Dendritic cell treated with granulocyte-macrophage colony-stimulating factor and Interleukin-4, amounts not matched to agents 40 ng/mL and 50 ng/mL, for 4 days (primary cell): ENCODE measurements around the gene SIGLEC10.

ENCODE experiments used
- H3K27ac Mint-ChIP-seq: one replicate; pipeline ENCODE4 v1.8.0; 2022; ENCODE audit warnings: mild to moderate bottlenecking, mixed read lengths
- H3K27me3 Mint-ChIP-seq: one replicate; pipeline ENCODE4 v1.8.0; 2022; ENCODE audit warnings: mild to moderate bottlenecking, mixed read lengths
- H3K36me3 Mint-ChIP-seq: one replicate; pipeline ENCODE4 v1.8.0; 2022; ENCODE audit warnings: low read depth, mixed read lengths
- H3K4me1 Mint-ChIP-seq: one replicate; pipeline ENCODE4 v1.8.0; 2022; ENCODE audit warnings: low read depth, mixed read lengths
- H3K4me3 Mint-ChIP-seq: one replicate; pipeline ENCODE4 v1.8.0; 2022; ENCODE audit warnings: mild to moderate bottlenecking, moderate library complexity, mixed read lengths
- H3K9me3 Mint-ChIP-seq: one replicate; pipeline ENCODE4 v1.8.0; 2022; ENCODE audit warnings: mixed read lengths
- intact Hi-C: fragments of 100-400 bp; cut with micrococcal nuclease; formaldehyde crosslinking; loops from one replicate; pipeline ENCODE4 v1.15.0; 2022

SIGLEC10 gene

GRCh38 chr19:51372021-51372648, 45.3 kb downstream of the SIGLEC10 start:
- H3K27me3 Mint-ChIP-seq: no peaks in the 10 kb centered on the region
- no peaks in the 10 kb centered on the region for H3K9me3 Mint-ChIP-seq
- no peak overlapping the region for H3K27ac Mint-ChIP-seq
- peaks cover 7% of the 10 kb centered on the region for H3K36me3 Mint-ChIP-seq
- intact Hi-C loops: no loop called here
- no peak overlapping the region for H3K4me3 Mint-ChIP-seq
- peaks cover 49% of the 10 kb centered on the region for H3K4me1 Mint-ChIP-seq

- H3K27ac Mint-ChIP-seq: no peak overlapping the region
- intact Hi-C loops: no loop called here
- H3K4me1 Mint-ChIP-seq: peaks cover 57% of the 10 kb centered on the region
- H3K36me3 Mint-ChIP-seq: peaks cover 7% of the 10 kb centered on the region
- no peak overlapping the region for H3K4me3 Mint-ChIP-seq
- H3K27me3 Mint-ChIP-seq: no peaks in the 10 kb centered on the region
- H3K9me3 Mint-ChIP-seq: no peaks in the 10 kb centered on the region
Measured at GRCh38 chr19:51371186-51371690, 46.2 kb downstream of the SIGLEC10 start.

GRCh38 chr19:51370230-51370629, 47.2 kb downstream of the SIGLEC10 start:
- H3K4me3 Mint-ChIP-seq: no peak overlapping the region
- H3K9me3 Mint-ChIP-seq: no peaks in the 10 kb centered on the region
- peaks cover 13% of the 10 kb centered on the region for H3K36me3 Mint-ChIP-seq
- intact Hi-C loops: no loop called here
- no peak overlapping the region for H3K27ac Mint-ChIP-seq
- H3K27me3 Mint-ChIP-seq: no peaks in the 10 kb centered on the region
- H3K4me1 Mint-ChIP-seq: peaks cover 59% of the 10 kb centered on the region

- Mint-ChIP-seq H3K36me3 (peaks cover 13% of the 10 kb centered on the region), H3K4me1 (peaks cover 65% of the 10 kb centered on the region)
- intact Hi-C loops: no loop called here
Measured at GRCh38 chr19:51368366-51369282, 48.8 kb downstream of the SIGLEC10 start, which contains the start of gene CLDND2. TSS of gene CLDND2 (minus strand) at chr19:51369003. CDS start at chr19:51368577, 426 bp downstream.

GRCh38 chr19:51367565-51368365, 49.7 kb downstream of the SIGLEC10 start:
- intact Hi-C loops: loop anchor here (1.0 kb wide), 2 partner anchors 27 to 28 kb away; no protein-coding TSS in a partner anchor
- peak overlapping the region; percentile 77 for H3K4me3 Mint-ChIP-seq
- H3K9me3 Mint-ChIP-seq: no peaks in the 10 kb centered on the region
- peaks cover 68% of the 10 kb centered on the region for H3K4me1 Mint-ChIP-seq
- peak overlapping the region; percentile 85 for H3K27ac Mint-ChIP-seq
- H3K36me3 Mint-ChIP-seq: peaks cover 13% of the 10 kb centered on the region
- no peaks in the 10 kb centered on the region for H3K27me3 Mint-ChIP-seq

More at GRCh38 chr19:51368366-51369282, 48.8 kb downstream of the SIGLEC10 start, which contains the start of gene CLDND2:
- Mint-ChIP-seq H3K27ac (peak within 1 kb of the TSS; percentile 85), H3K9me3 (no peaks in the 10 kb centered on the region), H3K4me3 (peak within 1 kb of the TSS; percentile 77), H3K27me3 (no peaks in the 10 kb centered on the region)

GRCh38 chr19:51367255-51367564, 50.2 kb downstream of the SIGLEC10 start:
- Mint-ChIP-seq H3K9me3 (no peaks in the 10 kb centered on the region), H3K4me3 (peak overlapping the region; percentile 77), H3K27me3 (no peaks in the 10 kb centered on the region), H3K27ac (peak overlapping the region; percentile 85), H3K4me1 (peaks cover 67% of the 10 kb centered on the region), H3K36me3 (peaks cover 13% of the 10 kb centered on the region)
- intact Hi-C loops: loop anchor here (1.0 kb wide), 2 partner anchors 27 to 28 kb away; no protein-coding TSS in a partner anchor

- Mint-ChIP-seq H3K36me3 (peaks cover 13% of the 10 kb centered on the region), H3K4me1 (peaks cover 61% of the 10 kb centered on the region), H3K27me3 (no peaks in the 10 kb centered on the region), H3K9me3 (no peaks in the 10 kb centered on the region), H3K27ac (peak overlapping the region; percentile 85), H3K4me3 (peak overlapping the region; percentile 77)
- intact Hi-C loops: loop anchor here (1.0 kb wide), 2 partner anchors 27 to 28 kb away; no protein-coding TSS in a partner anchor
Measured at GRCh38 chr19:51366389-51367254, 50.8 kb downstream of the SIGLEC10 start.

- H3K9me3 Mint-ChIP-seq: no peaks in the 10 kb centered on the region
- peaks cover 13% of the 10 kb centered on the region for H3K36me3 Mint-ChIP-seq
- peak within 1 kb of the TSS; percentile 77 for H3K4me3 Mint-ChIP-seq
- H3K27ac Mint-ChIP-seq: peak within 1 kb of the TSS; percentile 85
- no peaks in the 10 kb centered on the region for H3K27me3 Mint-ChIP-seq
- H3K4me1 Mint-ChIP-seq: peaks cover 55% of the 10 kb centered on the region
- intact Hi-C loops: no loop called here
Measured at GRCh38 chr19:51365965-51366388, 51.5 kb downstream of the SIGLEC10 start, which contains the start of gene ETFB. TSS of gene ETFB (minus strand) at chr19:51366388. CDS start at chr19:51366326, 62 bp downstream.

- Mint-ChIP-seq H3K27me3 (no peaks in the 10 kb centered on the region), H3K4me1 (peaks cover 49% of the 10 kb centered on the region), H3K27ac (peak overlapping the region; percentile 85), H3K36me3 (peaks cover 13% of the 10 kb centered on the region), H3K4me3 (peak overlapping the region; percentile 77), H3K9me3 (no peaks in the 10 kb centered on the region)
- intact Hi-C loops: no loop called here
Measured at GRCh38 chr19:51365211-51365964, 52.1 kb downstream of the SIGLEC10 start.

GRCh38 chr19:51364200-51365106, 53.0 kb downstream of the SIGLEC10 start:
- Mint-ChIP-seq H3K27me3 (no peaks in the 10 kb centered on the region), H3K36me3 (peaks cover 13% of the 10 kb centered on the region), H3K27ac (peak overlapping the region; percentile 27), H3K9me3 (no peaks in the 10 kb centered on the region), H3K4me1 (peaks cover 45% of the 10 kb centered on the region), H3K4me3 (no peak overlapping the region)
- intact Hi-C loops: no loop called here

GRCh38 chr19:51361239-51361638, 56.2 kb downstream of the SIGLEC10 start:
- no peak overlapping the region for H3K27ac Mint-ChIP-seq
- H3K27me3 Mint-ChIP-seq: no peaks in the 10 kb centered on the region
- intact Hi-C loops: no loop called here
- H3K36me3 Mint-ChIP-seq: peaks cover 13% of the 10 kb centered on the region
- H3K4me1 Mint-ChIP-seq: peaks cover 32% of the 10 kb centered on the region
- H3K9me3 Mint-ChIP-seq: no peaks in the 10 kb centered on the region
- H3K4me3 Mint-ChIP-seq: no peak overlapping the region
